NT2/D1 (cell line): ENCODE data around the gene SNX9.

ENCODE experiments used
- DNase-seq: peaks from one replicate; pipeline ENCODE4 v3.0.0-alpha.2; 2011; ENCODE audit warnings: low read depth, low spot score
- H3K27me3 ChIP-seq: 2 replicates; pipeline ENCODE4 v1.6.0; 2011; ENCODE audit warnings: mild to moderate bottlenecking; ENCODE audit not compliant: insufficient read length, insufficient read depth
- H3K36me3 ChIP-seq: 2 replicates; pipeline ENCODE4 v1.6.1; 2011; ENCODE audit warnings: mild to moderate bottlenecking, low read length, mixed read lengths; ENCODE audit not compliant: insufficient read depth, insufficient read length
- H3K4me1 ChIP-seq: 2 replicates; pipeline ENCODE4 v1.5.1; 2011; ENCODE audit not compliant: insufficient read depth, insufficient read length
- H3K4me3 ChIP-seq: 2 replicates; pipeline ENCODE4 v1.5.1; 2011; ENCODE audit warnings: low read depth; ENCODE audit not compliant: insufficient read length
- H3K9ac ChIP-seq: 2 replicates; pipeline ENCODE4 v1.6.0; 2011; ENCODE audit warnings: low read depth; ENCODE audit not compliant: insufficient read length
- H3K9me3 ChIP-seq: 2 replicates; pipeline ENCODE4 v1.5.1; 2011; ENCODE audit warnings: mild to moderate bottlenecking, low read length; ENCODE audit not compliant: insufficient read depth
- SUZ12 ChIP-seq: IDR thresholded peaks from 2 replicates; pipeline ENCODE4 v1.6.1; 2011; ENCODE audit not compliant: insufficient read length, insufficient read depth; ENCODE audit errors: extremely low read depth
- YY1 ChIP-seq: IDR thresholded peaks from 2 replicates; pipeline ENCODE4 v1.6.1; 2011; ENCODE audit not compliant: insufficient read length, insufficient read depth
- ZNF274 ChIP-seq: IDR thresholded peaks from 2 replicates; pipeline ENCODE4 v1.6.1; 2011; ENCODE audit warnings: mild to moderate bottlenecking, low read depth, low read length

Gene SNX9

DNA sequence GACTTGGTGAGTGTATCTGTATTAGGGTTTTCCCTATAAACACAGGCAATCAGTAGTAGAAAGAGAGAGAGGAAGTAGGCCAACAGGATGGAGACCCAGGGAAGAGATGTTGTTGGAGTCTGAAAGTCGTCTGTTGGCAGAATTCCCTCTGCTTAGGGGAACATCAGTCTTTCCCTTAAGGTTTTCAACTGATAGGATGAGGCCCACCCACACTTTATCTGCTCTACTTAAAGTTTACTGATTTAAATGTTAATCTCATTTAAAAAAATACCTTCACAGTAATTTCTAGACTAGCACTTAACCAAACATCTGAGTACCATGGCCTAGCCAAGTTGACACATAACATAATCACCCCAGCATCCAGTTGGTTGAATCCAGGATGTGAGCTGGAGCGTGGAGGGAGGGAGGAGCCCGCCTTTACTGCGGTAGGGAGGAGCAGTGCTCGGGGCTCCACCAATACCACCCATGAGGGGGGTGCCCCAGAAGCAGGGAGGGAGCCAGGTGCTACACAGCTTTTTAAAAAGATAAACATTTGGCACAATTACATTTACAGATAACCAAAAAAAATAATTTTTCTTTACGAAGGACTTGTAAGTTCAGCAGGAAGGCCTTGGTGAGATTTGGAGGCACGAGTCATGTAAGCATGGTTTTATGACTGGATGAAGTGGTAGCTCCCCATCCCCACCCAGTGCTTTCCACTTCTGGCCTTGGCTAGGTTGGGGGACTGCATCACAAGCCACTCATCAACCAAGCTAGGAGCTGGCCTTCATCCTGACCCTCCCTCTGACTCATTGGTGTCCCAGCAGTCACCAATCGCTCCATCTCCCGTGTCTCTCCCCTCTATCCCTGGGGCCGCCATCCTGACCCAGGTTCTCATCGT, 18.4 kb upstream of the SNX9 start:
- Histone ChIP-seq H3K27me3 (no peaks in the 10 kb centered on the region), H3K4me1 (no peaks in the 10 kb centered on the region), H3K9ac (no peak overlapping the region), H3K36me3 (no peaks in the 10 kb centered on the region), H3K4me3 (no peak overlapping the region), H3K9me3 (peaks cover 5% of the 10 kb centered on the region; the same call in 1 of the 2 replicates)
- no peak for DNase-seq
- no peak for TF ChIP-seq YY1
- no peak for TF ChIP-seq ZNF274
- no peak for TF ChIP-seq SUZ12

DNA sequence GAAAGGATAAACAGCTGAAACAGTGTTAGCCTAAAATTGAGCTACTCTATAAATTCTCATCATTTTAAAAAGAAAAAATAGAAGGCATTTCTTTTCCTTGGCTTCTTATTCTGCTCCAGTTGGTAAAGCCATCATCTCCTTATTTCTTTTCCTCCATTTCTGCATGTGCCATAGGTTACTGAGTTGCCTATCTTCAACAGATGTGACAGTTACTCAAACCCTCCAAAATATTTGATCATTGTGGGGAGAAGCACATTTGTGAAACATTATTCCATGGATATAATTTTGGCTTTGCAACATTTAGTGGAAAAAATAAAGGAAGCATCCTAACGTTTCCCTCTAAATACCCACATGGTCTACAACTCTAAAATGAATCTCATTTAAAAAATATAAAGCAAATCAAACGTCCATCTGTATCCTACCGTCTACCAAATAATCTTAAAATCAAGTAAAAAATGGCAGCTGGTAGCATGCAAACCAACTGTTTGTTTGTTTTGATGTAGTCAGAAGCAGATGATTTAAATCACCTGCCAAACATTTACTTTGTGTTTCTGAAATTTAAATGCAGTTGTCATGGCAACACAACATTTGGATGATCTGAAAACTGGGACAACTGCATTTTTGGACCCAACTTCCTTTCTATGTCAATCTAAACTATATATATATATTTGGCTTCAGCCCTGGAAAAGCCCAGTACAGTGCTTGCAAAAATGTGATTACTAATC, 16.8 kb upstream of the SNX9 start:
- H3K27me3 ChIP-seq, result no peaks in the 10 kb centered on the region
- no peaks in the 10 kb centered on the region for H3K4me1 ChIP-seq
- H3K9me3 ChIP-seq, result peaks cover 5% of the 10 kb centered on the region; the same call in 1 of the 2 replicates
- TF ChIP-seq SUZ12 (no peak), YY1 (no peak)
- no peak for DNase-seq
- no peaks in the 10 kb centered on the region for H3K36me3 ChIP-seq
- no peak overlapping the region for H3K4me3 ChIP-seq
- H3K9ac ChIP-seq, result no peak overlapping the region

DNA sequence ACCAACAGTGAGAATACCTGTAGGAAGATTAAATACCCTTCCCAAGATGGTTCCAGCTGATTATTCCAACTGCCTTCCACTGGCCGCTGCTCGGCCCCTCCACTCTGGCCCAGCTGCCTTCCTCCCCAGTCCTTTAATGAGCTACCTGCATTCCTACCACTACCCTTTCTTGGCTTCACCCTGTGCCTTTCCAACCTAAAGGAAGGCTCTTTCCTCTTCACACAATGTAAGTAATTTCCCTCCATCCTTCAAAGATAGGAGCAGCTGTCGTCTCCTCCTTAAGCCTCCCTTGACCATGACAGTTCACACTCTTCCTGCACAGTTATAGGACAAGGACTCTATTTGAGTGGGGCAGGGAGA, 16.2 kb upstream of the SNX9 start:
- TF ChIP-seq ZNF274 (no peak), SUZ12 (no peak), YY1 (no peak)

DNA sequence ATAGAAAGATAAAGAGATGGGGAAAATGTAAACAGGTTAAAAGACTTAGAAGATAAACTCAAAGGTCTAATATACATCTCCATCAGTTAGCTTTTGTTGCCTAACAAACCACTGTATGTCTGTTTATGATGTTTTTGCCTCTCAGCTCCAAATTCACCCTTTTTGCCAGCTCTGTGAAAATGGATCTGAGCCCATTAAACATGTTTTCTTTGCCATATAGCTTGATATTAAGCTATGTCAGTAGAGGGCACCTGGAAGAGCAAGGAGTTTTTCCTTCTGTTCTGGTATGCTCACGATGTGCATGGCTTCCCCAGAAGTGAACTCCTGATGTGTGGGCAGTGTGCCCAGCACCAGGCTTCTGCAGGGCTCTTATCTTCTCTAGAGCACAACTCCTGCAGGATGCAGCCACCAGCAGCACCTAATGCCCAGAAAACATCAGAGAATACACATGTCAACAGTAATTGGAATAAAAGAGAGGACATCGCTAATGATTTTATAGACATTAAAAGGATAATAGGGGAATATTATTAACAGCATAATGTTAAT, 14.6 kb upstream of the SNX9 start:
- Histone ChIP-seq H3K9ac (no peak overlapping the region), H3K4me1 (no peaks in the 10 kb centered on the region), H3K36me3 (no peaks in the 10 kb centered on the region), H3K9me3 (peaks cover 5% of the 10 kb centered on the region; the same call in 1 of the 2 replicates), H3K4me3 (no peak overlapping the region), H3K27me3 (no peaks in the 10 kb centered on the region)
- TF ChIP-seq ZNF274, result no peak
- TF ChIP-seq SUZ12, result no peak
- TF ChIP-seq YY1, result no peak
- DNase-seq, result no peak

More for the DNA sequence above, 16.2 kb upstream of the SNX9 start:
- no peaks in the 10 kb centered on the region for H3K36me3 ChIP-seq
- H3K9ac ChIP-seq, result no peak overlapping the region
- no peaks in the 10 kb centered on the region for H3K27me3 ChIP-seq
- no peak for DNase-seq
- peaks cover 5% of the 10 kb centered on the region; the same call in 1 of the 2 replicates for H3K9me3 ChIP-seq
- no peak overlapping the region for H3K4me3 ChIP-seq
- no peaks in the 10 kb centered on the region for H3K4me1 ChIP-seq

DNA sequence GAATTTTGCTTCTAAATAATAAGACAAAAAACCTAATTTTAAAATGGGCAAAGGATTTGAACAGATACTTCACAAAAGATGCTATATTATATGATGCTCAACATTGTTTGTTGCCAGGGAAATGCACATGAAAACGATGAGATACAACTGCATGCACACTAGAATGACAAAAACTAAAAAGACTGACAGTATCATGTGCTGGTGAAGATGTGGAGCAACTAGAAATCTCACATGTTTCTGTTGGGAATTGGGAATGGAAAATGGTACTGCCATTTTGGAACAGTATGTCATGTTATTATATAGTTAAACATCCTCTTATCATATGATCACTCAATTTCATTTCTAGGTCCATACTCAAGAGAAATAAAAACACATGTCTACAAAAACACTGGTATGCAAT, 13.4 kb upstream of the SNX9 start:
- H3K4me3 ChIP-seq, result no peak overlapping the region

DNA sequence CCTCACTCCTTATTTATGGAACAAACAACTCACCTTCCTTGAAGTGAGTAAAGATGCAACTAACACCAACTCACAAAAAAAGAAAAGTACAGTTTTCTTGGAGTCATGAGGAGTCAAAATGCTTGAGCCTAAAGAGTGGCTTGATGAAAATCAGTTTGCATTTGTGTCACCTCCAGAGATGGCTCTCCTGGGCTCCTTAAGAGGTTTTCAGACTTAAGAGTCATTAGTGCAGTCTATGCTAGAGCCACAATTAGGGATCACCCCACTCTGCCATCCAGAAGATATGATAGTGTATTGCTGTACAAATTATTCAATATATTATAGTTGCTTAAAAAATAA, 11.9 kb upstream of the SNX9 start:
- DNase-seq, result no peak
- H3K9me3 ChIP-seq, result peaks cover 5% of the 10 kb centered on the region; the same call in 1 of the 2 replicates
- TF ChIP-seq SUZ12 (no peak), YY1 (no peak), ZNF274 (no peak)
- no peaks in the 10 kb centered on the region for H3K36me3 ChIP-seq
- no peak overlapping the region for H3K4me3 ChIP-seq
- H3K9ac ChIP-seq, result no peak overlapping the region
- no peaks in the 10 kb centered on the region for H3K4me1 ChIP-seq
- no peaks in the 10 kb centered on the region for H3K27me3 ChIP-seq

More for the DNA sequence above, 13.4 kb upstream of the SNX9 start:
- Histone ChIP-seq H3K27me3 (no peaks in the 10 kb centered on the region), H3K9ac (no peak overlapping the region), H3K36me3 (no peaks in the 10 kb centered on the region), H3K4me1 (no peaks in the 10 kb centered on the region), H3K9me3 (peaks cover 5% of the 10 kb centered on the region; the same call in 1 of the 2 replicates)
- TF ChIP-seq YY1 (no peak), ZNF274 (no peak), SUZ12 (no peak)
- DNase-seq, result no peak
